ENCODE results near the gene STX8. TPM values are rescaled to one million over a fixed set of nuclear protein-coding genes. Genes with fewer than 3 reads are reported as not detected.

Gene STX8
- total RNA-seq, 4 donors from 2014 or later, result 38.8 to 102 (median 68.5) TPM

GRCh38 chr17:9307313-9307998 is 268.2 kb downstream of the STX8 start:
- no peak overlapping the region for H3K4me3 ChIP-seq
- H3K36me3 ChIP-seq, result no peaks in the 10 kb centered on the region
- no peak overlapping the region for H3K27ac ChIP-seq
- no peak for DNase-seq
- no peaks in the 10 kb centered on the region for H3K27me3 ChIP-seq
- H3K9me3 ChIP-seq, result no peaks in the 10 kb centered on the region
- no peaks in the 10 kb centered on the region for H3K4me1 ChIP-seq
- TF ChIP-seq CTCF (IDR thresholded peaks at IDR 0.05), result no peak
- TF ChIP-seq POLR2A (IDR thresholded peaks at IDR 0.05), result no peak

- H3K4me3 ChIP-seq, result no peak overlapping the region
- H3K27ac ChIP-seq, result no peak overlapping the region
- TF ChIP-seq CTCF (IDR thresholded peaks at IDR 0.05) (no peak), POLR2A (IDR thresholded peaks at IDR 0.05) (no peak)
- H3K9me3 ChIP-seq, result no peaks in the 10 kb centered on the region
- H3K36me3 ChIP-seq, result no peaks in the 10 kb centered on the region
- H3K27me3 ChIP-seq, result no peaks in the 10 kb centered on the region
- DNase-seq, result no peak
- H3K4me1 ChIP-seq, result peaks cover 0 to 3% (median 0%) of the 10 kb centered on the region in 4 donors
Observed at GRCh38 chr17:9306086-9306485, 269.5 kb downstream of the STX8 start.

- H3K4me3 ChIP-seq, result no peak overlapping the region
- H3K27ac ChIP-seq, result no peak overlapping the region
- H3K36me3 ChIP-seq, result no peaks in the 10 kb centered on the region
- H3K9me3 ChIP-seq, result no peaks in the 10 kb centered on the region
- no peaks in the 10 kb centered on the region for H3K27me3 ChIP-seq
- TF ChIP-seq POLR2A (IDR thresholded peaks at IDR 0.05) (no peak), CTCF (IDR thresholded peaks at IDR 0.05) (no peak)
- DNase-seq, result no peak
- peaks cover 0 to 8% (median 2%) of the 10 kb centered on the region in 4 donors for H3K4me1 ChIP-seq
Observed at GRCh38 chr17:9299695-9300094, 275.9 kb downstream of the STX8 start.

- no peak for DNase-seq
- no peak overlapping the region for H3K27ac ChIP-seq
- no peaks in the 10 kb centered on the region for H3K9me3 ChIP-seq
- no peaks in the 10 kb centered on the region for H3K27me3 ChIP-seq
- no peak overlapping the region for H3K4me3 ChIP-seq
- peaks cover 0 to 8% (median 2%) of the 10 kb centered on the region in 4 donors for H3K4me1 ChIP-seq
- TF ChIP-seq CTCF (IDR thresholded peaks at IDR 0.05) (no peak), POLR2A (IDR thresholded peaks at IDR 0.05) (no peak)
- no peaks in the 10 kb centered on the region for H3K36me3 ChIP-seq
Observed at GRCh38 chr17:9298776-9299295, 276.8 kb downstream of the STX8 start.

GRCh38 chr17:9298135-9298534 is 277.5 kb downstream of the STX8 start:
- H3K4me1 ChIP-seq, result peaks cover 0 to 8% (median 2%) of the 10 kb centered on the region in 4 donors
- no peaks in the 10 kb centered on the region for H3K27me3 ChIP-seq
- no peak overlapping the region for H3K4me3 ChIP-seq
- no peaks in the 10 kb centered on the region for H3K9me3 ChIP-seq
- TF ChIP-seq CTCF (IDR thresholded peaks at IDR 0.05), result no peak
- TF ChIP-seq POLR2A (IDR thresholded peaks at IDR 0.05), result no peak
- H3K36me3 ChIP-seq, result no peaks in the 10 kb centered on the region
- peak in 2 of 3 donors; percentile 77 to 81 for DNase-seq
- peak overlapping the region in 1 of 4 donors; percentile 8 for H3K27ac ChIP-seq

All from Peyer's patch (tissue), 4 donors.